GM19395 (cell line): ENCODE measurements around the gene PPL.
"Not testable (repeated sequence)": the region's sequence is repeated elsewhere in the genome, so short reads cannot be mapped to it uniquely, and the experiment has no call there.

ENCODE experiments used
- ATAC-seq: cut with Tn5 transposase; IDR thresholded peaks from one replicate; pipeline ENCODE4 v1.9.1; 2021; ENCODE audit warnings: mild to moderate bottlenecking, moderate library complexity; ENCODE audit not compliant: unreplicated experiment

Gene PPL

DNA sequence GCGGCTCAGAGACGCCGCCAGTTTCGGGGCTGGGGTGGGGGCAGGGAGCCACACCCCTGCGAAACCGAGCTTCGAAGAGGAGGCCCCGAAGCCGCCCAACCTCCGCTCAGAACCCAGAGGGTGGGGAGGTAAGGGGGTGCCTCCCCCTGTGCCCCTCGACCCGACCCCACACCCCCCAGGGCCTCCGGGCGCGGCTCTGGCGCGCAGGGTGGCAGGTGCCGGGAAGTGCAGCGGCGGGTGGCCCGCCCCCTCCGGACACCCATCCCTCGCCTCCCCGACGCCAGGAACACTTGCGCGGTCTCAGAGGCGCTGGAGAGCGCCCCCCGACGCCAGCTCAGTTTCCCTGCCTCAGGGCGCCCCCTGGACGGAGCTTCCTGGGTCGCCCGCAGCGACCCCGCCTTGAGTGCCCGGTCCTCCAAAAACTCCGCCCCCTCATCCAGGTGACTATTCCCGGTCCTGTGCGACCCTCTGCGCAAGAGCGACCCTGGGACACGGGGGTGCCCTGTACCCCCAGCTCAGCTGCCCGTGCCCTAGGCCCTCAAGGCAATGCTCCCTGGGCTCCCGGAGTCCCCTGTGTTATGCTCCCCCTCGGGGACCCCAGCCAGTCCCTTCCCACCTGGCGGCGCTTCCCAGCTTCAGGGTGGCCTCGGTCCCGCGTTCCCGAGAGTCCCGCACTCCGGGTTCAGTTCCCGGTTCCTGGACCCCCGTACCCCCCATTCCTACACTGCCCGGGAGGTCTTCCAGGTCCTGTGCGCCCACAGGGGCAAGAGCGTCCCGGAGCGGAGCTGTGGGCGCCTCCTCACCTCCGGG is 562 bp downstream of the PPL start:
- no peak for ATAC-seq

DNA sequence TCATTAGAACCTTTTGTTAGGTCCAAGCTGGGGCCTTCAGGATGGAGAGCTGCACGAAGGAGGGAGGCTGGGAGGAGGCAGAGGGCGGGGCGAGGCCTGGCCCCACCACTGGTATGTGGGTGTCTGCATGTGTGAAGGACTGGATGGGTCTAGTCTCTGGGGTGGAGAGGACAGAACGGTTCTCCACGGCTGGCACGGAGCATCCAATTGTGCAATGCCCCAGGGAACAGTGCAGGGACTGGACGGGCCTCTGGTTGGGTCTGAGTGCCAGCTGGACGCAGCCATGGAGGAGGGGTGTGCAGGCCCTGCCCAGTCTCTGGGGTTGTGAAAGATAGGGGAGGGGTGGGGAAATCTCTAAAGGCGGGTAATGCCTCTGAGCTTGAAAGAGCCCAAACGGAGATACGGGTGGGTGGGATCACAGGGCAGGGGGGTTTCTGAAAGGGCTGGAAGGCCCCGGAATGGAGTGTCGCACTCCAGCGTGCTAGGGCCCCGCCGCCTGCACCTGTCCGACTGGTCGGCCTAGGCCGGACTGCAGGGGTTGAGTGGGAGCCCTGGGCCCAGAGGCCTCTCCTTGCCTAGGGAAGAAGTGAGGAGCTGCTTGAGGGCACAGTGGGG is 1.6 kb downstream of the PPL start:
- ATAC-seq, result no peak

DNA sequence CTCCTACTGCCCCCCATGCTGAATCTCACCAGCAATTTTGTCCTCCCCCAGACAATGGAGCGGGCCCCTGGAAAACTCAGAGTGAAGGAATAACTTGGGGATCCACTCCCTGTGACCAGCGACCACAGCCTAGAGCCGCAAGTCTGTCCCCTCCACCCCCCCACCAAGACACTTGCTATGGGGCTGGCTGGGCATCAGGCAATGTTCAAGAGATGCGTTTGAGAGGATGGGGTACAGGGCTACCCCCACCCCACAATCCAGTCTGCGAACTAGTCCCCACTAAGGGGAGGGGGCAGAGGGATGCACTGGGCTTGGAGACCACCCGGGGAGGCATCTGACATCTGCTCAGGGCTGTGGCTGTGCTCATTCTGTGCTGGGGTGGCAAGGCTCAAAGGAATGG is 2.4 kb downstream of the PPL start:
- no peak for ATAC-seq

DNA sequence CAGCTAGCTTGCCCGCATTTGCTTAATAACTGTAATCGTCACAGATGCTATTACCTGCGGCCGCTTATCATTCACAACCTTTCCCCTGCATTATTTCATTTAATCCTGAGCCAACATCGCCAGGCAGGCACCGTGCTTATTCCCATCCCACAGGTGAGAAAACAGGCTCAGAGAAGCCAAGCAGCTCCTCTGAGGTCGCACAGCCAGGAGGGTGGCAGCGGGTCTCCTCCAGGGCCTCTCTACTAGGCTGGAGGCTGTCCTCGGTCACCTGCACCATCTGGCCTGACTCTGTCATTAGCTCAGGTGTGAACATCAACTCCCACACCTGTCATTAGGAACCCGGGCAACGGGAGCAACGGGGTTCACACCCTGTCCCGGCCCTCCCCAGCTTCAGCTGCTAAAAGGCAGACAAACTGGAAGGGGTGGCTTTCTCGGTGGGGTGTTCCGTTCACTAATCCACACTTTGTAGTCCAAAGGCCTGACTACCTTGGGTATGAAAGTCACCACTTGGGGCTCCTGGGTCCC is 3.0 kb downstream of the PPL start:
- no peak for ATAC-seq

DNA sequence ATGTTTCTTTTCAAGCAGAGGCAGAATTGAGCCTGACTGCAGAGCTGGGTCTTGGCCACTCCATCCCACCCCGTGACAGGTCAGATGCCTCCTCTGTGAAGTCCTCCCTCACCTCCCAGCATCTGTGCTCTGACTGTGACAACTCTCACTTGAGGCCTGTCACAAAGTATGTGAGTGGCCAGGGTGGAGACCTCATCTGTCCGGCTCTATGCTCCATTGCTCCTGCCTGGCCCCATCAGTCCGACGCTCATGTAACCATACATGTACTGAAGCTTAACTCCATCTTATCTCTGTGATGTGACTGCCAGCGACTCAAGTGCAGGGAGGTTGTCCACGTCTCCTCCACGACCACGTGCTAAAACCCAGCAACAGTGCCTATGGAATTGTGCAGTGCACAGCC is 3.5 kb downstream of the PPL start:
- no peak for ATAC-seq

DNA sequence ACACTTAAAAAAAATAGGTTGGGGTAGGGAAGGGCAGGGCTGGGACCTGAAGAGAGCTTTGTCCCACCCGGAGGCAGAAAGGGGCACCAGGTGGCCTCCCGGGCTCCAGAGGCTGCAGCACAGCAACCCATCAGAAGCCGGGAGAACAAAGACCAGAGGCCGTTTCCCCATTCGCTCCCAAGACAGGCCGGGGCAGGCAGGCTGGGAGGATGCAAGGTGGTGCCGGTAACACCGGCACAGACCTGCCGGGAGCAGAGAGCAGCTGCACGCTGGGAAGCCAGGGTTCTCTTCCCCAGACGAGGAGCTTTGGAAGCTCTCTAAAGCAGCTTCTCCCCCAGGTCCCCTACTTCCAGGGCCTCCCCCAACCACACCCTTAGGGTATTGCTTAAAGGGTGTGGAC is 5.6 kb downstream of the PPL start:
- ATAC-seq, result no peak

DNA sequence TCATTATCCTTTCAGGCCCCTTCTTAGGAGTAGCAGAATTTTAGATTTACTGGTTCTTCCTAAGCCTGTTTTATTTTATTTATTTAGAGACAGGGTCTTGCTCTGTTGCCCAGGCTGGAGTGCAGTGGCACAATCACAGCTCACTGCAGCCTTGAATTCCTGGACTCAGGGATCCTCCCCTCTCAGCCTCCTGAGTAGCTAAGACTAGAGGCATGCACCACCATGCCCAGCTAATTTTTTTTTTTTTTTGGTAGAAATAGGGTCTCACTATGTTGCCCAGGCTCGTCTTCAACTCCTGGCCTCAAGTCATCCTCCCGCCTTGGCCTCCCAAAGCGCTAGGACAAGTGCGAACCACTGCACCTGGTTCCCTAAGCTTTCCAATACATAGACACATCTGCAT is 7.3 kb downstream of the PPL start:
- not testable (repeated sequence) for ATAC-seq

DNA sequence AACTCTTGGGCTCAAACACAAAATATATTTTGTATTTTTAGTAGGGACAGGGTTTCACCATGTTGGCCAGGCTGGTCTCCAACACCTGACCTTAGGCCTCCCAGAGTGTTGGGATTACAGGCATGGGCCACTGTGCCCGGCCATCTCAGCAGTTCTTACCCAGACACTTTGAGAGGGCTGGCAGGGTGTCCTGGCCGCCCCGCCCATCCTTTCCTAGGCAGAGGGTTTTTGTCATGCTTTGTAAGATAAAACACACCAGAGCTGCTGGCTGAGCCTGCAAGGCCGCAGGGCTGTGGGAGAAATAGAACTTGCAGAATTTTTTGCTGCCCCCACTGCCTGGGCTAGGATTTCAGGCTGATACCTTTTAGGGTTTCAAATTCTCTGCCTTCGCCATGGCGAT is 8.7 kb downstream of the PPL start:
- no peak for ATAC-seq

DNA sequence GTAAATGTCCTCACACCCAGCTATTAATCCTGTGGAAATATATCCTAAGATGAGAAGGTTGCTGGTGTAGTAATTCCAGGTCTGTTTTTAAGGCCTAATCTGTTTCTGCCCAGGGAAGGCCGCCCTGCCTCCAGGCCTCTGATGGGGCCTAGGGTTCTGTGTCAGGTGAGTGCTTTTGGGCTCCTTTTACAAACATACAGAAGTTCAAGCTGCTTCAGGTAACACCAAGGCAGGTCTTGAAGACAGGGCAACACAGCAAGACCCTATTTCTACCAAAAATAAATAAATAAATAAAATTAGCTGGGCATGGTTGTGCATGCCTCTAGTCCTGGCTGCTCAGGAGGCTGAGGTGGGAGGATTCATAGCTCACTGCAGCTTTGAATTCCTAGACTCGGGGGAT is 9.3 kb downstream of the PPL start:
- no peak for ATAC-seq

DNA sequence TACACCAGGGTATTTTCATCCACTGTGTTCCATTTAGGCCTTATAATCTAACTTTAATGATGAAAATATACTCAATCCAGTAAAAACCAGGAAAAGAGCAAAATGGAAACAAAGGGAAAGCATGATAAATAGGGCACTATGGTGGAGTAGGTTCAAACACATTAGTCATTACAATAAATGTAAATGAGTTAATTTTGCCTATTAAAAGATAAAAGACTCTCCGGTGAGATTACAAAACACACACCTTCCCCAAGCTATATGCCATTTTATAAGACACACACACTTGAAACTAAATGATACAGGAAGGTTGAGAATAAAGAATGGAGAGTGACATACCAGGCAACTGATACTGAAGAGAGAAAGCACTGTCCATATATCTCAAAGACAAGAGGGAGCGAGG is 10.0 kb downstream of the PPL start:
- no peak for ATAC-seq

DNA sequence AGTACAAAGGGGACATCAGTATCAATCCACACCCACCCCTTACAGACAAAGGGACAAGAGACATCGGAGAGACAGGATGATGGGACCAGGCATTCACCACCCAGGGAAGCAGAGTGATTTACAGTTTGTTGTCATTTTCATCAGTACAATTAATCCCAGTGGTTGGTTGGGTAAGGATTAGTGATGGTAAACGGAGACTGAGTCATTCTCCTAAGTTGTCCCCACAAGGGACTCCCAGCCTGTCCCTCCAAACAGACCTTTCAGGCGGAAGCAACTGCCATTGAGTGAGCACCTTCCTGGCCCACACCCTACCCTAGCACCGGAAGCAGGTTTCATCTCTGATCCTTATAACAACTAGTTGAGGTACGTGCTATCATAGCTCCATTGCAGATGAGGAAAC is 11.2 kb downstream of the PPL start:
- ATAC-seq, result no peak

DNA sequence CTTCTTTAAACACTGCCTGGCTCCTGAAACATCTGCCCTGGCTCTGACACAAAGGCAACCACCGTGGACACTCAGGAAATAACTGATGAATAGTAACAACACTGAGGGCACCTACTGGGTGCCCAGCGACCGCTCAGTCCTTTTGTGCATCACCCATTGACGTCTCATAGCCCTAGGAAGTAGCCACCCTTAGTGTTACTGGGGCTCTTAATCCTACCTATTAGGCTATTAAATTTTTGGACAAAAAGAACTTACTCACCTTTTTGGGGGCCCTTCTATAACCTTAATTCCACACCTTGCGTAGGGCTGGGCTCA is 11.7 kb downstream of the PPL start:
- no peak for ATAC-seq

DNA sequence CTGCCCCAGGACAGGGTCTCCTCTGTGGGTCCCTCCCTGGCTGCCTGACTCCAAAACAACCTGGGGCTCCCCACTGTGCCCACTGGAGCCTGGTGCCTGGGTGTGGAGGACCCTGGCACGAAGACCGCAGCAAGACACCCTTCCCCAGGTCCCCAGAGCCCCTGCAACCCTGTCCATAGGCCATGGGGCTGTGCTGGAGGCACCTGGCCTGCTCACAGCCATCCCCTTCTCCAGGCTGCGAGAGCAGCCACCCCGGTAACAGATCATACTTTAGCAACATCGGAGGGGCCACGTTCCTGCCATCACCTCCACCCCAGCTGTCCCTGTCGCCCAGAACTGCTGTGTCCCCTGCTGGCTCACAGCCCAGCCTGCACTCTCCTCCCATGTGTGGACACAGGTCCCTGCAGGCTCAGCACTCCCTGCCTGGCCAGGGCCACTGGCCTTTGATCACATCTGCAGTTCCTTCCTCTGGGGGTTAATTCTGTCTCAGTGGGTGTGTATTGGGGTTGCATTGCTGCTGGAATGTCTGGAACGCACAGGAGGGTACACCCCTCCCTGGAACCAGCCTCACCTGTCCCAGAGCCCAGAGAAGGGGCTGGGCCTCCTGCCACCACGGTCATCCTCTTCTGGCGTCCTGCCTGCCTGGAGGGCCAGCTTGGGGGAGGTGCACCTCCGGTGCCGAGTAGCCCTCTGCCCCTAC is 12.2 kb downstream of the PPL start:
- no peak for ATAC-seq

DNA sequence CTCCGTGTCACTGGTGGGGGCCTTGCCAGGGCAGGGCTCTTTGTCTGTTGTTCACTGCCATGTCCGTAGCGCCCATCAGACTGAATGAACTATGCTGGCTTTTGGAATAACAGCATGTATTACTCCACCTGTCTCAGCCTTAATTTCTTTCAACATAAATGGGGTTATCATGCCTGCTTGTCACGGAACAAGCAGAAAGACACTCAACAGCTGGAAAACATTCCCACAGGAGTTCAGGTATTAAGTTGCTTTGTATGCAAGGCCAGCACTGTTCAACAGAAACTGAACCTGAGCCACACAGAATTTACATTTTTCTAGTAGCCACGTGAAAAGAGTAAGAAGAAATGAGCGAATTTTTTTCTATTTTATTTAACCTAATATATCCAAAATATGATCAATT is 13.1 kb downstream of the PPL start:
- ATAC-seq, result no peak

DNA sequence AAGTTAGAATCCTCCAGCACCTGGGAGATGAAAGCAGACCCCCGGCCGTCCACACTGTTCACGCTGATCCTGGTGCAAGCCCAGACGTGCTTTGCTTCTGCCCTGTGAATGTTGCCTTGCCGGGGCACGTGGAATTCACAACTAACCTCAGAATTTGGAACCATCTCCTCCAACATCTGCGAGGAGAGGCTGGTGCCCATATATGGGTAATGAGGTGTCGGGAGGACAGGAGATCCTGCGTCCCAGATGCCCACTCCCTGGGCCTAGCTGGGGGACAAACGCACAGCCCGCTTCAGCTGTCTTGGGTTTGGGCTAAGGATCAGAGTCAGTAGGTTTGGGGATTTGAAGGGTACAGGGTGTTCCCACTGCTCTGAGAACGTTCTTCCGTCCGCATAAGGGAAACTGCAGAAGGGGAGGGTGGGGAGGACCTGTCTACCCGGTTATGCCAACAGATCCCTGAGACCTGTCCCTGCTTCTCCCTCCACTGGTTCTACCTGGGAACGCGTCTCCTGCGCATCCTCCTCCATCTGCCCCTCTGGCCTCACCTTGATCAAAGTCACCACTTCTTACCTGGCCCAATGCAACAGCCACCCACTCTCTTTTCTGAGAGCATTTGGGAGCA is 14.1 kb downstream of the PPL start:
- no peak for ATAC-seq

DNA sequence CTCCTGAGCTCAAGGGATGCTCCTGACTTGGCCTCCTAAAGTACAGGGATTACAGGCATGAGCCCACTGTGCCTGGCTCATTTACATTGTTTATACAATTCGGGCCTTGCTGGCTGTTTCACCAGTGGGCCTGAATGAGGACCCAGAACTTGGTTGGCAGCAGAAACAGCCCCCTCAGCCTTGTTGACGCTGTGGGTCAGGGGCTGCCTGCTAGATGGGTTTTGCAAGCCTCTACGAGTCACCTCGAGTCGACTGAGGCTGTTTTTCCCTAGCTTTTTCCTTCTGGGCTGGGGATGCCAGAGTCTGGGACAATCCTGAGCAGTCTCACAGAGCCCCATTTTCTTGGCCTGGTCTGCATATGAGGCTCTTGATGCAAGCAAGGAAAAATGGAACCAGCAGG is 16.1 kb downstream of the PPL start:
- ATAC-seq, result no peak

DNA sequence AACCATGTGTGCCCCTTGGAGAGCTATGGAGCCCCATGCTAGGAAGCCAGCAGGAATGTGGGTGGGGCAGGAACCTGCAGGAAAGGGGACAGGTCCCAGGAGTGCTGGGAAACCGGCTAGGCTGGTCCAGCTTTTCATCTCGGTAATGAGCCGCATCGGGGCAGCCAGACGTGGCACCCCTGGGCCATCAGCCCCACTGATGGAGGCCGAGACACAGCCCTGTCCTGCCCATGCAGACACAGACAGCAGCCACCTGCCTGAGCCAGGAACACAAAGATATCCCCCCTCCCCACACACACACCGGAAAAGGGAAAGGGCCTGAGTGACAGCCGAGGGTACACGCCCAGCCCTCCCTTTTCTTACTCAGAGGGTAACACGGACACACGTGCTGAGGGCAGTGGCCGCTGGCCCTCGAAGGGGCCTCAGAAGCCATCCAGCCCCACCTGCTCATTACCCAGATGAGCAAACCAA is 18.1 kb downstream of the PPL start:
- no peak for ATAC-seq

DNA sequence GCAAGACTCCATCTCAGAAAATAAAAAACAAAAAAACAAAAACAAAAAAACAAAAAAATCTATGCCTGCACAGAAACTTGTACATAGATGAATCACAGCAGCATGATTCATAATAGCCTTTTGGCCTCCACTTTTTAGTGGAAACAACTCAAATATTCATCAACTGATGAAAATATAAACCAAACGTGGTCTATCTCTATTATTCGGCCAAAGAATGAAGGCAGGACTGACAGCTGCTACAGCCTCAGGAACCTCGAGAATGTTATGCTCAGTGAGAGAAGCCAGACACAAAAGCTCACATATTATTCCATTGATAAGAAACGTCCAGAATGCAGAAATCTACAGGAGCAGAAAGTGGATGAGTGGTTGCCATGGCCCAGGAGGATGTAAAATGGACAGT is 19.8 kb downstream of the PPL start:
- no peak for ATAC-seq

DNA sequence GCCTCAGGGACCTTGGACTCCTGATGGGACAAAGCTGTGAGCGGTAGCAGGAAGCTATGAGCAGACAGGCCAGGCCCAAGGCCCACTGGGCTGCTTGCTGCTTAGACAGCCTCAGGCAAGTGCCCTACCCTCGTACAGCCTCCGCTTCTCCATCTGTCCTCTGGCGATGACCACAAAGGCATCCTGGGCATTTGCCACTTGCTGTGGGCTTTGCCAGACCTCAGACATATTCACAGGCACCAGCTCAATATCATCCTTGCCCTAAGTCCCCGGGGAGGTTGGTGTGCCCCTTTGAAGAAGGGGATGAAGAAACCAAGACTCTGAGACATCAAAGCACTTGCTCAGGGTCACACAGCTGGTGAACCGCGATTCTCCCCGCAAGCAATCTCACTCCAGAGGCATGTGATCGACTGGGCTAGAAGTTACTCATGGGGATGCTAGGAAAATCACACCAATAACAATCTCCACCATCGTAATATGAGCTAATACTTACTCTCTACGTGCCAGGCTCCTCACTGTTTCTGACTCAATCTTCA is 21.7 kb downstream of the PPL start:
- no peak for ATAC-seq

DNA sequence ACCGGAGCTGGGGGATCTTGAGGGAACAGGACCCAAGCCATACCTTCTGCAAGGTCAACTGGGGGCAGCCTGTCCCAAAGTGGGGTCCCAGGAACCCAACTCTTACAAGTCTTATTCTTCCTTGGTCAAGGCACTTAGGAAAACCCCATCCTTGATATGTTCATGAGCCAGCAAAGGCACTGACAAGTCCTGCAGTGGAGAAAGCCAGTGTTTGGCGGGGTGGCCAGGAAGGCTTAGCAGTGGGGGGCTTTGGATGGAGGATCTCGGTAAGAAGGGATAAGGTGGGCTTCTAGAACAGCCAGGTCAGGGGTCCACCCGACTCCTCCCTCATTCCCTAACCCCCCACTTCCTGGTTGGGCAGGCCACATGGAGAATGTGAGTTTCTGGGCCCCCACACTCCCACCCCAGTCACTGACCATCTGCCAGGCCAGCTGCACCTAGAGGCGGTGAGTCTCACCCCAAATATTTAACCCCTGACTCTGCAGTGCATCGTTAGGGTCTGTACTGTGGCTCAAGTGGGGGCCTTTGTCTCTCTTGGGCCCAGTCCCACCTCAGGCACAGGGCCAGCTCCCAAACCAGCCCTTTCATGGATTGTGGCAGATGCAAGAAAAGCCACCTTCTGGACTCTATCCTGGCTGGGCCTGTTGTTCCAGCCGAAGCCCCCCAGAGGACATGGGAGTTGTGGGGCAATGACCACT is 22.3 kb downstream of the PPL start:
- ATAC-seq, result no peak
